HG03469 (cell line): Measurements from ENCODE around the gene ZNF799.
"Not testable (repeated sequence)": the region's sequence is repeated elsewhere in the genome, so short reads cannot be mapped to it uniquely, and the experiment has no call there.

Experiments used
- ATAC-seq: cut with Tn5 transposase; IDR thresholded peaks from one replicate; pipeline ENCODE4 v1.9.1; 2021; ENCODE audit warnings: mild to moderate bottlenecking, moderate library complexity, moderate number of reproducible peaks; ENCODE audit not compliant: unreplicated experiment

ZNF799 gene

DNA sequence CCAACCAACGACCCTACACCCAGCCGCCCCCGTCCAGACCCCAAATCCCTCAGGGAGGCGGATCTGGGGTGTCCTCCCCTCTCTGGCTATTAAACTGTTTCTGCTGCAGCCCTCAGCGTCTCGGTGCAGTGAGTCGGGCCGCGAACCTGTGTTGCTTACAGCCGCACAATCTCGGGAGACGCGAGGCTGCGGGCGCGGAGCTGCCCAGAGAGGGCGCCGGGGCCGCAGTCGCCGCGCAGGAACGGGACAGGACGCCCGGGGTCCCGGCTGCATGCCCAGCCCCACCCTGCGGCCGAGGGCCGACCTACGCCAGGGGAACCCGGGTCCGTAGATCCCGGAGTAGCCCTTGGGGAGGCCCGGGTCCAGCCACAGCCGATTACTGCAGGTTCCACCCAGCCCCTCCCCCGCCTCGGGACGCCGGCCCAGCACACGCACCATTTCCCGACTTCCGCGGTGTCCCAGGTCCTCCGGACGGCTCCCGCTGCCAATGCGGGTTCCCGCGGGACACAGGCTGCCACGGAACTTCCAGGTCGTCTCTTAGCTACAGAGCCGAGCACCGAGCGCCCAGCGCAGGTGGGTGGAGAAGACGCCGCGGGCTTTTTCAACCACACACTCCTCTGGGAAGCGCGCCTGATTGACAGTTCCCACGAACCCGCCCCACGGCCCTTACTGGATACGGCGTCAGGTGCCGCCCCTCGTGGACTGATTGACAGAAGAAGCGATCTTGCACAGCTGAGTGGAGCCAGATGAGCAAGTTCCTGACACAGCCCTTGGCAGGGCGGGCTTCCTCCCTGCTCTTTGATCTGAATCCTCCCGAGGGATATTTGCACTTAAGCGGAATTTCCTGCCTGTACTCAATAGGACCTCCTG, at the start of gene ZNF799:
TSS of gene ZNF799 (minus strand) at position 639 of the 870 bp plus-strand sequence. CDS start at position 438, 201 bp downstream.
- peak; percentile 65 for ATAC-seq

GRCh38 chr19:12450844-12451243, 49.8 kb upstream of the ZNF799 start:
- ATAC-seq, result no peak

GRCh38 chr19:12448808-12449207, 47.7 kb upstream of the ZNF799 start:
- no peak for ATAC-seq

- ATAC-seq, result peak; percentile 84
These were observed 39.7 kb upstream of the ZNF799 start, which contains the start of gene ZNF443 for GRCh38 chr19:12440541-12441316. Gene ZNF443 (minus strand): TSS chr19:12441021. CDS start chr19:12440914, 107 bp downstream.

GRCh38 chr19:12439686-12440540, 38.8 kb upstream of the ZNF799 start:
- not testable (repeated sequence) for ATAC-seq

- not testable (repeated sequence) for ATAC-seq
These were observed 29.7 kb upstream of the ZNF799 start for GRCh38 chr19:12430726-12431299.

- ATAC-seq, result no peak
These were observed 24.8 kb upstream of the ZNF799 start for GRCh38 chr19:12425888-12426274.

GRCh38 chr19:12425236-12425887, 24.3 kb upstream of the ZNF799 start:
- no peak for ATAC-seq

DNA sequence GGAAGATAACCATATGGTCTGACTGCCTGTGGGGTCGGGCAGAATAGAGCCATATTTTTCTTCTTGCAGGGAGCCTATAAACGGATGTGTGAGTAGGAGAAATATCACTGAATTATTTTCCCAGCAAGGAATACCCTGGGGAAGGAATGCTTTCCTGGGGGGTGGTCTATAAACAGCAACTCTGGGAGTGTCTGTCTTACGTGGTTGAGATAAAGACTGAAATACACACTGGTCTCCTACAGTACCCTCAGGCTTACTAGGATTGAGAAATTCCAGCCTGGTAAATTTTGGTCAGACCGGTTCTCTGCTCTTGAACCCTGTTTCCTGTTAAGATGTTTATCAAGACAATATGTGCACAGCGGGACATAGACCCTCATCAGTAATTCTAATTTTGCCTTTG, 16.2 kb upstream of the ZNF799 start:
- ATAC-seq, result not testable (repeated sequence)

GRCh38 chr19:12411893-12412292, 10.8 kb upstream of the ZNF799 start:
- ATAC-seq, result no peak

DNA sequence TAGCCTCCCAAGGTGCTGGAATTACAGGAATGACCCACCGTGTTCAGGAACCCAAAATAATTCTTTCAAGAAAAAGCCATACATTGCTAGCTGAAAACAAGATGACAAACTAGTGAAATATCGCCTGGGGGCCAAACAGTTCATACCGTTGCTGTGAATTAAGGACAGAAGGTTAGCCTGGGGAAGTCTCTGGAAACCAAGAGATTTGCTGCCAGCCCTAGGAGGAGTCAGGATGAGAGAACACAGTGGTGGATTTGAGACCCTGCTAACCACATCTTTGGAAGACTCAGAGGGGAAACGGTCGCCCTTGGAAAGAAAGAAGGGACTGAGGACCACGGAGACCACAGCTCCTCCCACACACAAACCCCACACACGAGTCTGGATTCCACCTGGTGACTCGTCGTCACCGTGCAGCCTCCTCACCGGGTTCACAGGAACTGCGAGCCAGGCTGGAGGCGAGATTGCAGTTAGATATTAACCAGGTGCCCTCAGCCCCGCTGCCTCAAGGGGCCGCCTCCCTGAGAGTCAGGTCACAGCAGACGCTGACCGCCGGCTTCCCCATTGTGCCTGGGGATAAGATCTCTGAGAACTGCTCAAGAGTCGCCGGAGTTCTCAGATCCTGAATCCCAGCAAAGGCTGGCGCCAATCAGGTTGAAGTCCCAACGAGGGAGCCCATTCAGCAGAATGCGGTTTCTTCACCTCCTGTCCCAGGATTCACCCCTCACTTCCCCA, 1.0 kb downstream of the ZNF799 start:
- not testable (repeated sequence) for ATAC-seq

- not testable (repeated sequence) for ATAC-seq
These were observed 9.9 kb downstream of the ZNF799 start for GRCh38 chr19:12391148-12391547.

DNA sequence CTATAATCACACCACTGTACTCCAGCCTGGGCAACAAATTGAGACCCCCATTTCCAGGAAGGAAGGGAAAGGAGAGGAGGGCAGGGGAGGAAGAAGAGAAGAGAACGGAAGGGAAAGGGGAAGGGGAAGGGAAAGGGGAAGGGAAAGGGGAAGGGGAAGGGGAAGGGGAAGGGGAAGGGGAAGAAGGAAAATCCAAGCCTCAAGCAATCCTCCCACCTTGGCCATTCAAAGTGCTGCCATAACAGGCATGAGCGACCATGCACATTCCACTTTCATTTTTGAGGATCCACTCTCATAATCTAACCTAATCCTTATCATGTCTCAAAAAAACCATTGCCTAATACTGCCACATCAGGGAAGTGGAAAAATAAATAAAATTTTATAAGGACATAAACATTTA, 14.7 kb downstream of the ZNF799 start:
- ATAC-seq, result not testable (repeated sequence)

DNA sequence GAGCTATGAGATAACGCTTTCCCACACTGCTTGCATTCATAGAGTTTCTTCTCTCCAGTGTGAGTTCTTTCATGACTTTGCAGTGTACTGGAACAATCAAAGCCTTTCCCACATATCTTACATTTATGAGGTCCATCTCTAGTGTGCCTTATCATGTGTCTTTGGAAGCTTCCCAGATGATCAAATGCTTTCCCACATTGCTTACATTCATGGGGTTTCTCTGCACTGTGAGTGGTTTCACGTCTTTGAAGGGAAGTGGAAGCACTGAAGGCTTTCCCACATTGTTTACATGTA, 20.7 kb downstream of the ZNF799 start:
- no peak for ATAC-seq

- no peak for ATAC-seq
These were observed 21.2 kb downstream of the ZNF799 start for GRCh38 chr19:12379732-12380443.

GRCh38 chr19:12374026-12374425, 27.0 kb downstream of the ZNF799 start:
- ATAC-seq, result no peak

- peak; percentile 65 for ATAC-seq
These were observed 35.6 kb downstream of the ZNF799 start, which contains the start of gene ZNF442 for GRCh38 chr19:12365236-12366162. Gene ZNF442 (minus strand): TSS chr19:12365683. CDS start chr19:12363631, 2,052 bp downstream.
